ENCODE data around the gene ZNF521.

DNA sequence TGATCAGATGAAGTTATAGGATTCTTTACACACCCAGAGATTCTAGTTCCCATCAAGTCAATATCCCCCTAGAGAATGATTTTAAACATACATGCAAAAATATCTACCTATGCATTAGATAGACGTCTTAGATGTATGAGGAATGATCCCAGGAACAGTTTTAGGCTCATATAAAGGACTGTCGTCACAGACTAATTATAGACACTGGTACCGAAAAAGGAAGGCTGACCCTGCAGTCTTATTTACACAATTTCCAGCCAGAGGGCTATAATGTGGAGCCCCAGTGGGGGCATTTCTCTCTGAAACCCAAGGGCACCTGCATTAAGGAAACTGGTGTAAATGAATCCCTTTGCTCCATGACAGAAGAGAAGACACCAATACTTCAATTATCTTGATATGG lies 170.4 kb downstream of the ZNF521 start:
- TF ChIP-seq CREB1 (CRISPR knock-in tag; IDR thresholded peaks at IDR 0.05; ENCODE audit: low read depth) (no peak), EZH2phosphoT487 (IDR thresholded peaks at IDR 0.05; ENCODE audit: unreplicated experiment) (no peak), EZH2 (IDR thresholded peaks at IDR 0.05; ENCODE audit: low read depth, unreplicated experiment) (no peak), JUNB (IDR thresholded peaks at IDR 0.05; ENCODE audit: unreplicated experiment) (no peak), POLR2AphosphoS5 (IDR thresholded peaks at IDR 0.05; ENCODE audit: low read depth) (no peak)
- TF ChIP-seq, protein P1, sequence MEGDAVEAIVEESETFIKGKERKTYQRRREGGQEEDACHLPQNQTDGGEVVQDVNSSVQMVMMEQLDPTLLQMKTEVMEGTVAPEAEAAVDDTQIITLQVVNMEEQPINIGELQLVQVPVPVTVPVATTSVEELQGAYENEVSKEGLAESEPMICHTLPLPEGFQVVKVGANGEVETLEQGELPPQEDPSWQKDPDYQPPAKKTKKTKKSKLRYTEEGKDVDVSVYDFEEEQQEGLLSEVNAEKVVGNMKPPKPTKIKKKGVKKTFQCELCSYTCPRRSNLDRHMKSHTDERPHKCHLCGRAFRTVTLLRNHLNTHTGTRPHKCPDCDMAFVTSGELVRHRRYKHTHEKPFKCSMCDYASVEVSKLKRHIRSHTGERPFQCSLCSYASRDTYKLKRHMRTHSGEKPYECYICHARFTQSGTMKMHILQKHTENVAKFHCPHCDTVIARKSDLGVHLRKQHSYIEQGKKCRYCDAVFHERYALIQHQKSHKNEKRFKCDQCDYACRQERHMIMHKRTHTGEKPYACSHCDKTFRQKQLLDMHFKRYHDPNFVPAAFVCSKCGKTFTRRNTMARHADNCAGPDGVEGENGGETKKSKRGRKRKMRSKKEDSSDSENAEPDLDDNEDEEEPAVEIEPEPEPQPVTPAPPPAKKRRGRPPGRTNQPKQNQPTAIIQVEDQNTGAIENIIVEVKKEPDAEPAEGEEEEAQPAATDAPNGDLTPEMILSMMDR (conservative IDR thresholded peaks at IDR 0.05; ENCODE audit: low read depth in 2 of 2): no peak
- TF ChIP-seq, protein P2, sequence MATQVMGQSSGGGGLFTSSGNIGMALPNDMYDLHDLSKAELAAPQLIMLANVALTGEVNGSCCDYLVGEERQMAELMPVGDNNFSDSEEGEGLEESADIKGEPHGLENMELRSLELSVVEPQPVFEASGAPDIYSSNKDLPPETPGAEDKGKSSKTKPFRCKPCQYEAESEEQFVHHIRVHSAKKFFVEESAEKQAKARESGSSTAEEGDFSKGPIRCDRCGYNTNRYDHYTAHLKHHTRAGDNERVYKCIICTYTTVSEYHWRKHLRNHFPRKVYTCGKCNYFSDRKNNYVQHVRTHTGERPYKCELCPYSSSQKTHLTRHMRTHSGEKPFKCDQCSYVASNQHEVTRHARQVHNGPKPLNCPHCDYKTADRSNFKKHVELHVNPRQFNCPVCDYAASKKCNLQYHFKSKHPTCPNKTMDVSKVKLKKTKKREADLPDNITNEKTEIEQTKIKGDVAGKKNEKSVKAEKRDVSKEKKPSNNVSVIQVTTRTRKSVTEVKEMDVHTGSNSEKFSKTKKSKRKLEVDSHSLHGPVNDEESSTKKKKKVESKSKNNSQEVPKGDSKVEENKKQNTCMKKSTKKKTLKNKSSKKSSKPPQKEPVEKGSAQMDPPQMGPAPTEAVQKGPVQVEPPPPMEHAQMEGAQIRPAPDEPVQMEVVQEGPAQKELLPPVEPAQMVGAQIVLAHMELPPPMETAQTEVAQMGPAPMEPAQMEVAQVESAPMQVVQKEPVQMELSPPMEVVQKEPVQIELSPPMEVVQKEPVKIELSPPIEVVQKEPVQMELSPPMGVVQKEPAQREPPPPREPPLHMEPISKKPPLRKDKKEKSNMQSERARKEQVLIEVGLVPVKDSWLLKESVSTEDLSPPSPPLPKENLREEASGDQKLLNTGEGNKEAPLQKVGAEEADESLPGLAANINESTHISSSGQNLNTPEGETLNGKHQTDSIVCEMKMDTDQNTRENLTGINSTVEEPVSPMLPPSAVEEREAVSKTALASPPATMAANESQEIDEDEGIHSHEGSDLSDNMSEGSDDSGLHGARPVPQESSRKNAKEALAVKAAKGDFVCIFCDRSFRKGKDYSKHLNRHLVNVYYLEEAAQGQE (IDR thresholded peaks at IDR 0.05; ENCODE audit: unreplicated experiment): no peak

All from GM23338 (cell line).